C4-2B (cell line): Measurements from ENCODE around the gene ATP5F1B.

Experiments
- H3K27ac ChIP-seq: fragments of 450-650 bp; 2 replicates; pipeline ENCODE4 v1.5.1; 2017
- CTCF ChIP-seq: fragments of 450-650 bp; conservative IDR thresholded peaks from 2 replicates; pipeline ENCODE4 v1.5.1; 2017; ENCODE audit warnings: mild to moderate bottlenecking
- ZFX ChIP-seq: fragments of 450-650 bp; IDR thresholded peaks from 2 replicates; pipeline ENCODE4 v1.6.1; 2017

The ATP5F1B gene

GRCh38 chr12:56602239-56602638 lies 43.5 kb downstream of the ATP5F1B start:
- TF ChIP-seq CTCF (no peak), ZFX (no peak)
- no peak overlapping the region for H3K27ac ChIP-seq

GRCh38 chr12:56601503-56601902 lies 44.3 kb downstream of the ATP5F1B start:
- H3K27ac ChIP-seq, result no peak overlapping the region
- TF ChIP-seq CTCF (no peak), ZFX (no peak)

GRCh38 chr12:56600753-56601152 lies 45.0 kb downstream of the ATP5F1B start:
- TF ChIP-seq ZFX (no peak), CTCF (no peak)
- no peak overlapping the region for H3K27ac ChIP-seq

GRCh38 chr12:56599797-56600196 lies 46.0 kb downstream of the ATP5F1B start:
- H3K27ac ChIP-seq, result no peak overlapping the region
- TF ChIP-seq ZFX, result no peak
- TF ChIP-seq CTCF, result no peak

- no peak overlapping the region for H3K27ac ChIP-seq
- no peak for TF ChIP-seq CTCF
- no peak for TF ChIP-seq ZFX
Measured at GRCh38 chr12:56599041-56599440, 46.7 kb downstream of the ATP5F1B start.

GRCh38 chr12:56596815-56597214 lies 49.0 kb downstream of the ATP5F1B start:
- H3K27ac ChIP-seq, result no peak overlapping the region
- TF ChIP-seq ZFX (no peak), CTCF (no peak)

GRCh38 chr12:56593909-56594621 lies 51.7 kb downstream of the ATP5F1B start:
- peak; percentile 89 for TF ChIP-seq CTCF
- no peak for TF ChIP-seq ZFX
- no peak overlapping the region for H3K27ac ChIP-seq
